Stimulated activated CD8-positive, alpha-beta memory T cell treated with anti-CD3 and anti-CD28 coated beads, Interleukin-7, amount 100 ng/mL, for 1 hour (primary cell): ENCODE results near the gene TNP2.

ENCODE experiments used
- DNase-seq, 2 donors: peaks; one replicate each; pipeline ENCODE4 v3.0.0-alpha.2; 2020; ENCODE audit warnings: low read depth in 2 of 2

The TNP2 gene

DNA sequence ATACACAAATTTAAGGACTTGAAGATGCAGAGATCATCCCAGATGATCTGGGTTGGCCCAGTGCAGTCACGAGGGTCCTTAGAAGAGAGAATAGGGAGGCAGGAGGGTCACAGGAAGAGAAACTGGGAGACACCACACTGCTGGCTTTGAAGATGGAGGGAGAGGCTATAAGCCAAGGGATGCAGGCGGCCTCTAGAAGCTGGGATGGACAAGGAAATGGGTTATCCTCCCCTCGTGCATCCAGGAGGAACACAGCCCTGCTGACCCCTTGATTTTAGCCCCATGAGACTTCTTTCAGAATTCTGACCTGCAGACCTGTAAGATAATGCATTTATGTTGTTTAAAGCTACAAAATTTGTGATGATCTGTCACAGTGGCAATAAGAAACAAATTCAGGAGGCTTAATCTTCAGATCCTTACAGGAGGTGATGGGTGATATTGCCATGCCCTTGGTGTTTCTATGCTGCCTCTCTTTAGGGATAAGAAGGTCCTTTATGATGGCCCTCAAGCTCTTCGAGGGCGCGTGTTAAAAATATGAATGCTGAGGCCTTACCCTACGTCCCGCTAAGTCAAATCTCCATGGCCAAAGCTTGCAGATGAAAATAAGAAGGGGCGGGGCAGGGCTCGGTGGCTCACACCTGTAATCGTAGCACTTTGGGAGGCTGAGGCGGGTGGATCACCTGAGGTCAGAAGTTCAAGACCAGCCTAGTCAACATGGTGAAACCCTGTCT lies 8.6 kb upstream of the TNP2 start:
- DNase-seq, result no peak

DNA sequence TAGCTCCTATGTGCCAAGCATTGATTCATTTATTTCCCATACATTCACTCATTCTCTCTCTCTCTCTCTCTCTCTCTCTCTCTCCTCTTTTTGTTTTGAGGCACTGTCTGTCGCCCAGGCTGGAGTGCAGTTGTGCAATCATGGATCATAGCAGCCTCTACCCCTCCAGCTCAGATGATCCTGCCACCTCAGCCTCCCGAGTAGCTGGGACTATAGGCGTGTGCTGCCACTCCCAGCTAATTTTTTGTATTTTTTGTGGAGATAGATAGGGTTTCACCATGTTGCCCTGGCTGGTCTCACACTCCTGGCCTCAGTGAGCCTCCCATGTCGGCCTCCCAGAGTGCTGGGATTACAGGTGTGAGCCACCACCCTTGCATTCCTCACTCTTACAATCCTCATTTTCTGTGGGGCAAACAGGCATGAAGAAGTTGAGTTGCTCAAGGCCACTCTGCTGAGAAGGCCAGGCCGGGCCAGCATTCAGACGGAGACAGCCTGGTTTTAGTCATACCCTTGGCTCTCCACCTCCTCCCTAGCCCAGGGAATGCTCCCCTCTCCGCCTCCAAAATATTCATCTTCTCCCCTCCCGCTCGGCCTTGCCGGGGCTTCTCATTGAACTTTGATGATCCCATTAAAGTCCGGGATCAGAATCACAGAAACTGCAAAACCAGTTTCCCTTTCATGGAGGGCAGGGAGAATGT lies 7.9 kb upstream of the TNP2 start:
- DNase-seq, result no peak

DNA sequence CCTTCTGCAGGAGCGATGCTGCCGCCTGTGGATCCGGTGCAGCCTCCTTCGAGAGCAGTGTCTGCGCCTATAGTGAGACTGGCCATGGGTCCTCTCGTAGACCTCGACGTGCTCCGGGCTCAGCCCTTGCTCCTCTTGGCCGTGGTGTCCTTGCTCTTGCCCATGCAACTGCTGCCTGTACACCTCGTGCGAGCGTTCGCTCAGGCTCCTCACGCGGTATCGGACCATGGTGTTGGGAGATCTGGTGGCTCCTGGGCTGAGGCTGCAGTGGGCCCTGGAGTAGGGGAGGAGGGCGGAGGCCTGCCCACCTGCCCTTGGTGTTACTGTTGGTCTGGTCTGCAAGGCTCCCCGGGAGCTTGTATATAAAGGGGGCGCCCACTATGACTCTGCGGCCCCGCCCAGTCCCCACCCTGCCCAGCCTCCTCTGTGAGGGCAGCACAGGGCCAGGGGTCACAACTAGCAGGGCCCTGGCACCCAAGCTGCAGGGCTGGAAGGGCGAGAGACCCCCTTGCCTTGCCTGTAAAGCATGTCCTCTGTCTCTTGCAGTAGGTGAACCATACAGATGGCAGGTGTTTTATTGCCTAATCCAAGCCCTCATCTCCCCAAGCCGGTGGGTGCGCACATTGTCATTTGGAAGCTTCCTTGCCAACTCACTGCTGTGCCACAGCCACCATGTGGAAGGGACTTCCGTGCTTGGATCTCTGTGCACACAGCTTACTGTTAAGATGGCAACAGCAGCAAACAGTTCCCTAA lies 7.2 kb upstream of the TNP2 start, which contains the start of gene PRM2:
Gene PRM2 (minus strand): TSS at position 338 of the 753 bp plus-strand sequence. CDS start 110 bp downstream, at position 228.
- DNase-seq, result no peak

GRCh38 chr16:11274964-11275363 lies 5.8 kb upstream of the TNP2 start:
- no peak for DNase-seq

- DNase-seq, result no peak
These were observed 4.7 kb upstream of the TNP2 start for GRCh38 chr16:11273721-11274324.

GRCh38 chr16:11272921-11273720 lies 4.0 kb upstream of the TNP2 start, which contains the start of gene PRM3:
PRM3 (minus strand) TSS chr16:11273629; CDS start chr16:11273595, 34 bp downstream.
- no peak for DNase-seq

- DNase-seq, result no peak
These were observed 3.4 kb upstream of the TNP2 start for GRCh38 chr16:11272484-11272883.

DNA sequence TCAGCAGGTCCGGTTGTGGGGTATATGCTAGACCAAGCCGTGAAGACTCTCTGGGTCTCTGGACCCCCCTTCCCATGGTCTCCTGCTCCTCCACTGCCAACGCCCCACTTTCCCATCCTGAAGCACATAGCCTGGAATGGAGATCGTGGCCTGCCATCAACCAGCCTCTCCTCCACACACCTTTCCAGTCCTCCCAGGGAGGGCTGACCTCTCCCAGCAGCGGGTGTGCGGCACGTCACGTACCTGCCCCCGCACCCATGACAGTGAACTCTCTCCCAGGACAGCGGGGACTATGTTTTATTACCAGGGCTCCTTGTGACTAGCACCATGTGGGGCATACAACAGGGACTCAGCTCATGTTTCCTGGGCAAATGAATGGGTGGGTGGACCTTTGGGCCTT lies 2.5 kb upstream of the TNP2 start:
- no peak for DNase-seq

DNA sequence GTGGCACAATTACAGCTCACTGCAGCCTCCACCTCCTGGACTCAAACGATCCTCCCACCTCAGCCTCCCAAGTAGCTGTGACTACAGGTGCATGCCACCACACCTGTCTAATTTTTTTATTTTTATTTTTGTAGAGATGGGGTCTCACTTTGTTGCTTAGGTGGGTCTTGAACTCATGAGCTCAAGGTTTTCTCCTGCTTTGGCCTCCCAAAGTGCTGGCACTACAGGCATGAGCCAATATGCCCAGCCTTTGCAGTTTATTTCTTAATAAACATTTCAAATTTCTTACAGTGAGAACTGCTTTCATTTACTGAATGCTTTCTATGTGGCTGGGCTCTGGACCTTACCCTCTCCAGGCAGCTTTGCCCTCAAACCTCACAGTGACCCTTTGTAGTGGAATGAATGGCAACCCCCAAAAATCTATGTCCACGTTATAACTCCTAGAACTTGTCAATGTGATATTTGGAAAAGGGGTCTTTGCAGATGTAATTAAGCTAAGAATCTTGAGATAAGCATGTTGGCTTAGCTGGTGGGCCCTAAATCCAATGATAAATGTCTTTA lies 1.6 kb upstream of the TNP2 start:
- DNase-seq, result no peak

- no peak for DNase-seq
These were observed 4.0 kb downstream of the TNP2 start for GRCh38 chr16:11265124-11265523.

DNA sequence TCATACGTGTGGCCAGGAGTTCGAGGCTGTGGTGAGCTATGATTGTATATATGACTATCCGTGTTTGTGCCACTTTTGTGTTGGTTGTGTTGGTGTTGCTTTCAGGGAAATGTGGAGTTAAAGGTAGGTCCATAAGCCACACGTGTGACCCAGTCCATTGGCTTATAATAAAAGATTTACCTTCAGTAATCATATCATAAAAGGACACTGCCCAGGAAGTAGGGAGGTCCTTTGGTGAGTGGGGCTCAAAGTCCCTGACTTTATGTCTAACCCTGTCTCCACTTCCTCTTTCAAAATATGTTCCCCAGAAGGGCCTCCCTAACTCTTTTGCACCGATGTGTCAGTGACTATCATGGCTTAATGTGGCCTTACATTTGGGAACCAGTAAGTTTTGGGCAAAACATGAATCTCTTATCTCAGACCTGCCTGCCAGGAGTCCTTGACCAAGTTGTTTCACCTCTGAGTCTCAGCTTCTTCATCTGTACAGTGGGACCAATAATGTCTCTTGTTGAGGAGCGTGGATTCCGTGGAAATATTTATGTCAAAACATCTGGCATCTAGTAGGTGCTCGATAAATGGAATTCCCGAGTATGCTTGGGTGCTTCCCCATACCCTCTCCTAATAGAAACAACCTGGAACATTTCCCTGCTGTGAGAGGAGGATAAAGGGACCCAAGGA lies 4.8 kb downstream of the TNP2 start:
- no peak for DNase-seq

DNA sequence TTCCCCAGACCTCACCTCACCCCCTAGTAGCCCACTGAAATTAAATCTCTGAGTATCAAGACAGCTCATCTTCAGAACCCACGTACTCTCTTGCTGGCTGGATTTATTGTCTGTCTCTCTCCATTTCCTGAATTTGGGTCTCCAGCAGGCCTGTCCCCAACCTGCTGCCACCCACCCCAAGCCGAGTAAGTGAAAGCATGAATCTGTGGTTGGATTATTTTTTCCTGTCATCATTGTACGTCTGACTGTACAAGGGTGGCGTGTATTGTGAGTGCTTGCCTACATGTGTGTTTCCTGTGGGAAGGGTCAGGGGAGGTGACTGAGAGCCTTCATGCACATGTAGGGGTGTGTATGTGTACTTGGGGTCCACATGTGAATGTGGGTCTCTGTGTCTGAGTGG lies 5.4 kb downstream of the TNP2 start:
- DNase-seq, result no peak

DNA sequence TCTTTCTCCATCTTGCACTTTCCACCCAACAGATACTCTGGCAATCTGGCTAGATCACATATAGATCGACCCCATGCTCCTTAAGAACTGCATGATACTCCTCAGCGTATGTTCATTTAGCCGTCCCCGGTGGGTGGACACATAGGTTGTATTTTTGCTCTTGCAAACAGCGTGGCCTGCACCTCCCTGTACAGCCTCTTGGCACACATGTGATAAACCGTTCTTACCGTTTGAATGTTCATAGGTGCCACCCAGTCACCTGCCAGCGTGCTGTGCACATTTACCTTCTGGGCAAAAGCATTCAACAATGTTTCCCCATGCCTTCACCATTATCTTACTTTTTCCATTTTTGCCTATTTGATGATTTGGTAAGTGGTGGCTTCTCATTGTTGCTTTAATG lies 6.2 kb downstream of the TNP2 start:
- no peak for DNase-seq

- no peak for DNase-seq
These were observed 8.5 kb downstream of the TNP2 start for GRCh38 chr16:11260596-11260966.

- no peak for DNase-seq
These were observed 9.2 kb downstream of the TNP2 start for GRCh38 chr16:11259655-11260595.

- no peak for DNase-seq
These were observed 10.3 kb downstream of the TNP2 start for GRCh38 chr16:11258553-11259492.

- DNase-seq, result no peak
These were observed 11.8 kb downstream of the TNP2 start for GRCh38 chr16:11257131-11257938.
